NCI-H2107 (cell line): ENCODE measurements around the gene KLHDC8A.

Experiments used
- DNase-seq: peaks from one replicate; lab custom pipeline; 2025; lab: John Stamatoyannopoulos, UW

Gene KLHDC8A

GRCh38 chr1:205296154-205296553, 60.6 kb downstream of the KLHDC8A start:
- no peak for DNase-seq

GRCh38 chr1:205294934-205295333, 61.8 kb downstream of the KLHDC8A start:
- no peak for DNase-seq

GRCh38 chr1:205294175-205294917, 62.4 kb downstream of the KLHDC8A start:
- no peak for DNase-seq

GRCh38 chr1:205293350-205294074, 63.2 kb downstream of the KLHDC8A start:
- no peak for DNase-seq

GRCh38 chr1:205291596-205291995, 65.1 kb downstream of the KLHDC8A start:
- DNase-seq: no peak

- DNase-seq: no peak
Observed at GRCh38 chr1:205287767-205288559, 68.8 kb downstream of the KLHDC8A start.

GRCh38 chr1:205287076-205287475, 69.6 kb downstream of the KLHDC8A start:
- no peak for DNase-seq

GRCh38 chr1:205286335-205286950, 70.3 kb downstream of the KLHDC8A start:
- DNase-seq: no peak
